HuH-7.5 (cell line): ENCODE data around the gene OR11H6.
"Not testable (repeated sequence)": the region's sequence is repeated elsewhere in the genome, so short reads cannot be mapped to it uniquely, and the experiment has no call there.

ENCODE experiments used
- DNase-seq: peaks from one replicate; pipeline ENCODE4 v3.0.0; 2011; ENCODE audit warnings: low spot score

The OR11H6 gene

GRCh38 chr14:20262642-20263128 lies 39.2 kb downstream of the OR11H6 start:
- no peak for DNase-seq

GRCh38 chr14:20264361-20264760 lies 40.9 kb downstream of the OR11H6 start:
- not testable (repeated sequence) for DNase-seq

- no peak for DNase-seq
Measured at GRCh38 chr14:20274062-20274461, 50.6 kb downstream of the OR11H6 start.
